ENCODE data around the gene ITSN1.
A peak's percentile ranks its signal among the peaks of the same experiment; 100 is the strongest.

Gene ITSN1

DNA sequence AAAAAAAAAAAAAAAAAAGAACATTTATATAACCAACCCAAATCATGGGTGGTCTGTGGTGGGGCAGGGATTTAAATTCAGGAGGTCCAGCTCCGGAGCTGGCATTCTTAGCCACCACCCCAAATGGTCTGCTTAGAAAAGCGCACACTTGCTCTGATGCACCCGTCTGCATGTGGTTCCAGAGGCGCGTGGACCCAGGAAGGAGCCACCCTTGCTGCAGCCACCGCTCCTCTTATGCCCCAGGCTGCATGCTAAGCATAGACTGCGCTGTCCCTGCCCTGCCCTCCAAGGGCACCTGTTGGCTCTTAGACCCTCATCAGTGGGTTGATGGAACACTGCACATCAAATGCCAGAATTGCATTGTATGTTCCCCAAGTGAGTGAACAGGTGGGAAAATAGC is 231.9 kb downstream of the ITSN1 start:
- no peak overlapping the region for H3K27ac ChIP-seq
- TF ChIP-seq CTCF (IDR thresholded peaks at IDR 0.05; ENCODE audit: low read depth, low read length, missing control alignments) = no peak
- in situ Hi-C loops (cut with HindIII; ENCODE audit: low pct_ligation_motif_present, low sequenced_read_pairs) = no loop called here
- DNase-seq = no peak
- H3K27me3 ChIP-seq (replicated peaks) = no peaks in the 10 kb centered on the region
- H3K4me3 ChIP-seq (ENCODE audit: low read depth, low read length) = no peak overlapping the region
- H3K36me3 ChIP-seq (replicated peaks) = no peaks in the 10 kb centered on the region

DNA sequence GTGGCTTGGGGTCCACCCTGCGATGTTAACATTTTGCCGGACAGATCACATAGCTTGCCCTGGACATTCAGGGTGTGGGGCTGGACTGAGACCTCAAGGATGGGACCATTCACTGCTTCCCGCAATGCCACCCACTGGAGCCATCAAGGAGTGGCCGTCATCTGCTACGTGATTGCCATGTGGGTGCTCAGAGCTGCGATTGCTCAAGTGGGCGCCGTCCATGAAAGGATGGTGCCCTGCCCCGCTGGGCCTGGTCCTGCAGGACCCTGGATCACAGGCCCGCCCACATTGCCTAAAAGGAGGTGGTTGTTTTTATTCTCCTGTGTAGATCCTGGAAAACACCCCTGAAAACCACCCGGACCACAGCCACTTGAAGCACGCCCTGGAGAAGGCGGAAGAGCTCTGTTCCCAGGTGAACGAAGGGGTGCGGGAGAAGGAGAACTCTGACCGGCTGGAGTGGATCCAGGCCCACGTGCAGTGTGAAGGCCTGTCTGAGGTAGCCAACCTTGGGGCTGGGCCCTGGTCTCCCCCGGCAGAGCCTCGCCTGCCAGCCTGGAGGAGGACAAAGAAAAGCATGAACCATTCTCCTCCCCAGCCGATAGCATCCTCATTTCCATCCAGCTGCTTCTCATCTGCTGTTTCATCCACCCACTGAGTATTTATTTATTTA is 232.9 kb downstream of the ITSN1 start:
- no peak for TF ChIP-seq CTCF (IDR thresholded peaks at IDR 0.05; ENCODE audit: low read depth, low read length, missing control alignments)
- H3K27ac ChIP-seq = no peak overlapping the region
- DNase-seq = no peak
- H3K4me3 ChIP-seq (ENCODE audit: low read depth, low read length) = no peak overlapping the region
- in situ Hi-C loops (cut with HindIII; ENCODE audit: low pct_ligation_motif_present, low sequenced_read_pairs) = no loop called here
- no peaks in the 10 kb centered on the region for H3K36me3 ChIP-seq (replicated peaks)
- no peaks in the 10 kb centered on the region for H3K27me3 ChIP-seq (replicated peaks)

DNA sequence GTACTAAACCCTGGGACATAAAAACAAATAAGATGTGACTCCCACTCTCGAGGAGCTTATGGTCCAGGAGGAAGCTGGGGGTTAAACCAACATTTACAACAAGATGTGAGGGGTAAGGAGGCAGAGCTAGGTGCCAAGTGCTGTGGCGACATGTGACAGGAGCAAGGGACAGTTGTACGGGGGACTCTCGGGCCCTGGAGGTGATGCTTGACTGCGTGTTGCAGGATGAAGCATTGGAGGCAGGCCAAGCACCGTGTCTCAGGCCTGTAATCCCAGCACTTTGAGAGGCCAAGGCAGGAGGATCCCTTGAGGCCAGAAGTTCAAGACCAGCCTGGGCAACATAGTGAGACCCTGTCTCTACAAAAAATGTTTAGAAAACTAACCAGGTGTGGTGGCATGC is 236.5 kb downstream of the ITSN1 start:
- no peaks in the 10 kb centered on the region for H3K36me3 ChIP-seq (replicated peaks)
- in situ Hi-C loops (cut with HindIII; ENCODE audit: low pct_ligation_motif_present, low sequenced_read_pairs) = no loop called here
- DNase-seq = no peak
- H3K27me3 ChIP-seq (replicated peaks) = no peaks in the 10 kb centered on the region
- no peak overlapping the region for H3K4me3 ChIP-seq (ENCODE audit: low read depth, low read length)
- no peak overlapping the region for H3K27ac ChIP-seq
- no peak for TF ChIP-seq CTCF (IDR thresholded peaks at IDR 0.05; ENCODE audit: low read depth, low read length, missing control alignments)

DNA sequence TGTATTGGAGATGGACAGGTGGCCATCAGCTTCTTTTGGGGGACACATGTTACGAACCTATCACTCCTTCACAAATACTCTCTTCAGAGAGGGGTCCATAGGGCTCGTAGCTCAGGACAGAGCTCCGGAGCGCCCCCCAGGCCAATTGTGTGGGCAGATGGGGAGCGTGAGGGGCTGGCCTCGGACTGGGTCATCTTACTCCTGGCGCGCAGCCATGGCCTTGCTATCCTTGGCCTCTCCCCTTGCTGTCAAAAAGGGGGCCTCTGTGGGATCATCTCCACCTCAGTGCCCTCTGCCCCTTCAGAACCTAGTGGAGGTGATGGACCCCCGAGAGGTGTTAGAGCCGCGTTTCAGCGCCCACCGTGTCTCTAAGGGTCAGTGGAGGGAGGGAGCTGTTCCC is 238.3 kb downstream of the ITSN1 start:
- no peak for TF ChIP-seq CTCF (IDR thresholded peaks at IDR 0.05; ENCODE audit: low read depth, low read length, missing control alignments)
- Histone ChIP-seq H3K27me3 (replicated peaks) (no peaks in the 10 kb centered on the region), H3K36me3 (replicated peaks) (no peaks in the 10 kb centered on the region), H3K4me3 (ENCODE audit: low read depth, low read length) (no peak overlapping the region), H3K27ac (no peak overlapping the region)
- no peak for DNase-seq
- in situ Hi-C loops (cut with HindIII; ENCODE audit: low pct_ligation_motif_present, low sequenced_read_pairs) = no loop called here

- no peak for TF ChIP-seq CTCF (IDR thresholded peaks at IDR 0.05; ENCODE audit: low read depth, low read length, missing control alignments)
- Histone ChIP-seq H3K36me3 (replicated peaks) (no peaks in the 10 kb centered on the region), H3K27me3 (replicated peaks) (no peaks in the 10 kb centered on the region), H3K4me3 (ENCODE audit: low read depth, low read length) (no peak overlapping the region), H3K27ac (no peak overlapping the region)
- peak; percentile 12 for DNase-seq
- in situ Hi-C loops (cut with HindIII; ENCODE audit: low pct_ligation_motif_present, low sequenced_read_pairs) = no loop called here
Observed at GRCh38 chr21:33881689-33882440, 239.6 kb downstream of the ITSN1 start.
